Keratinocyte (primary cell): ENCODE data around the gene DUSP14. TPM values are rescaled to one million over a fixed set of nuclear protein-coding genes. Genes with fewer than 3 reads are reported as not detected.
A peak's percentile ranks its signal among the peaks of the same experiment; 100 is the strongest.

Experiments
- DNase-seq: peaks from one replicate; pipeline ENCODE4 v3.0.0-alpha.2; 2011; ENCODE audit warnings: low read depth, missing footprints, low spot score
- FAIRE-seq: peaks from 2 replicates; lab custom pipeline; 2011; peaks lifted over from hg19 to GRCh38; lab: Jason Lieb, UNC
- H2AFZ ChIP-seq: 2 replicates; pipeline ENCODE4 v1.6.0; 2012; ENCODE audit warnings: low read length, control low read depth, inconsistent platforms; ENCODE audit not compliant: control insufficient read depth
- H3K27ac ChIP-seq: 2 replicates; pipeline ENCODE4 v1.5.1; 2011; ENCODE audit warnings: low read length; ENCODE audit not compliant: control insufficient read depth, insufficient read depth
- H3K27me3 ChIP-seq: 3 replicates; pipeline ENCODE4 v1.6.0; 2011; ENCODE audit warnings: low read length; ENCODE audit not compliant: control insufficient read depth, insufficient read depth; ENCODE audit errors: extremely low read depth
- H3K36me3 ChIP-seq, 2 experiments: 2 replicates in 1 of 2; 3 replicates in 1 of 2; pipeline ENCODE4 v1.5.1; 2011; ENCODE audit warnings: low read length in 2 of 2, mild to moderate bottlenecking in 1 of 2; ENCODE audit not compliant: control insufficient read depth in 2 of 2, insufficient read depth in 2 of 2; ENCODE audit errors: extremely low read depth in 1 of 2
- H3K4me1 ChIP-seq: 3 replicates; pipeline ENCODE4 v1.5.1; 2011; ENCODE audit warnings: low read length; ENCODE audit not compliant: control insufficient read depth, insufficient read depth; ENCODE audit errors: extremely low read depth
- H3K4me2 ChIP-seq: 3 replicates; pipeline ENCODE4 v1.6.0; 2011; ENCODE audit warnings: low read depth, low read length; ENCODE audit not compliant: control insufficient read depth, insufficient read depth; ENCODE audit errors: extremely low read depth
- H3K4me3 ChIP-seq, 3 experiments: fragments of 200-600 bp in 1 of 3; sonication (generic) in 1 of 3; 2 replicates in 2 of 3; 3 replicates in 1 of 3; pipeline ENCODE4 v1.5.1; 2011 to 2016; ENCODE audit warnings: low read length in 3 of 3, mild to moderate bottlenecking in 3 of 3, control low read depth in 2 of 3, inconsistent platforms in 1 of 3, low read depth in 1 of 3, mixed read lengths in 1 of 3, mixed run types in 1 of 3, moderate library complexity in 1 of 3; ENCODE audit not compliant: control insufficient read depth in 2 of 3, insufficient read depth in 2 of 3; ENCODE audit errors: extremely low read depth in 1 of 3
- H3K79me2 ChIP-seq: 2 replicates; pipeline ENCODE4 v1.6.0; 2012; ENCODE audit warnings: low read length; ENCODE audit not compliant: control insufficient read depth, insufficient read depth
- H3K9ac ChIP-seq: 3 replicates; pipeline ENCODE4 v1.6.0; 2011; ENCODE audit warnings: low read length; ENCODE audit not compliant: control insufficient read depth, insufficient read depth; ENCODE audit errors: extremely low read depth
- H3K9me1 ChIP-seq: 3 replicates; pipeline ENCODE4 v1.6.0; 2011; ENCODE audit warnings: low read length; ENCODE audit not compliant: control insufficient read depth, insufficient read depth; ENCODE audit errors: extremely low read depth
- H3K9me3 ChIP-seq: 2 replicates; pipeline ENCODE4 v1.5.1; 2012; ENCODE audit warnings: low read depth, low read length; ENCODE audit not compliant: control insufficient read depth
- H4K20me1 ChIP-seq: 3 replicates; pipeline ENCODE4 v1.6.0; 2011; ENCODE audit warnings: low read length; ENCODE audit not compliant: control insufficient read depth, insufficient read depth; ENCODE audit errors: extremely low read depth
- EZH2 ChIP-seq: IDR thresholded peaks from one replicate; pipeline ENCODE4 v1.6.1; 2012; ENCODE audit warnings: inconsistent platforms, mild to moderate bottlenecking, low read length, moderate library complexity
- dilution Hi-C: fragments of 300-500 bp; cut with MboI; formaldehyde crosslinking; loops from one replicate; pipeline ENCODE4 v1.7.0; 2020; ENCODE audit warnings: low sequenced_read_pairs; ENCODE audit not compliant: extremely low pct_ligation_motif_present
- polyA plus RNA-seq, 5 experiments: library from polyadenylated mRNA; depleted of rRNA in 3 of 5; stranded (reverse) in 3 of 5; stranded (forward) in 1 of 5; unstranded in 1 of 5; fragments of >200 nt; gene quantifications; 1 replicate in 1 of 5; 2 replicates in 3 of 5; 3 replicates in 1 of 5; pipeline versions ENCODE4 v1.2.1 to v1.2.3, GENCODE V29; 2011 to 2012; ENCODE audit warnings: missing spikeins in 2 of 5, low read depth in 1 of 5, low replicate concordance in 1 of 5
- TF ChIP-seq, protein P1 (sequence below), 3 experiments: IDR thresholded peaks in 1 of 3; conservative IDR thresholded peaks in 1 of 3; optimal IDR thresholded peaks in 1 of 3; 2 replicates in 2 of 3; 3 replicates in 1 of 3; pipeline versions ENCODE3 to v1.5.1; 2011; ENCODE audit warnings: low read length in 3 of 3, mild to moderate bottlenecking in 3 of 3, moderate library complexity in 2 of 3, control low read depth in 1 of 3, inconsistent platforms in 1 of 3; ENCODE audit not compliant: insufficient read depth in 2 of 3; ENCODE audit errors: extremely low read depth in 1 of 3

The DUSP14 gene
- polyA plus RNA-seq, 1 donor (not counting 4 experiments of a cell fraction or from before 2014, with no cell fraction given) = 169 TPM

DNA sequence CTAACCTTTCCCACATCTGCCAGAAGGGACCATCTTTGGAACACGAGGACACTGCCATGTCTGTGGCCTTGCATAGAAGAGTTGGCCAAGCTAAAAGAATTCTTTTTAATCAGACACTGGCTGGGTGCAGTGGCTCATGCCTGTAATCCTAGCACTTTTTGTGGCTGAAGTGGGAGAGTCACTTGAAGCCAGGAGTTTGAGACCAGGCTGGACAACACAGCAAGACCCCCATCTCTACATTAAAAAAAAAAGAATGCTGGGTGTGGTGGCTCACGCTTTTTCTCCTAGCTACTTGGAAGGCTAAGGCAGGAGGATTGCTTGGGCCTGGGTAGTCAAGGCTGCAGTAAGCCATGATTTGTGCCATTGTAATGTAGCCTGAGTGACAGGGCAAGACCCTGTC lies 9.3 kb upstream of the DUSP14 start:
- H3K36me3 ChIP-seq = peaks cover 0 to 15% of the 10 kb centered on the region in 2 experiments
- H3K27ac ChIP-seq = peak overlapping the region; percentile 63
- H3K9ac ChIP-seq = peak overlapping the region; percentile 42
- H2AFZ ChIP-seq = no peak overlapping the region
- H4K20me1 ChIP-seq = no peaks in the 10 kb centered on the region
- no peaks in the 10 kb centered on the region for H3K9me3 ChIP-seq
- H3K4me3 ChIP-seq = no peak overlapping the region
- peaks cover 58% of the 10 kb centered on the region for H3K4me1 ChIP-seq
- no peaks in the 10 kb centered on the region for H3K27me3 ChIP-seq
- peak overlapping the region; percentile 49 for H3K4me2 ChIP-seq
- H3K9me1 ChIP-seq = no peaks in the 10 kb centered on the region
- DNase-seq (no peak), FAIRE-seq (no peak)
- dilution Hi-C loops = no loop called here
- no peak for TF ChIP-seq EZH2
- TF ChIP-seq, protein P1, sequence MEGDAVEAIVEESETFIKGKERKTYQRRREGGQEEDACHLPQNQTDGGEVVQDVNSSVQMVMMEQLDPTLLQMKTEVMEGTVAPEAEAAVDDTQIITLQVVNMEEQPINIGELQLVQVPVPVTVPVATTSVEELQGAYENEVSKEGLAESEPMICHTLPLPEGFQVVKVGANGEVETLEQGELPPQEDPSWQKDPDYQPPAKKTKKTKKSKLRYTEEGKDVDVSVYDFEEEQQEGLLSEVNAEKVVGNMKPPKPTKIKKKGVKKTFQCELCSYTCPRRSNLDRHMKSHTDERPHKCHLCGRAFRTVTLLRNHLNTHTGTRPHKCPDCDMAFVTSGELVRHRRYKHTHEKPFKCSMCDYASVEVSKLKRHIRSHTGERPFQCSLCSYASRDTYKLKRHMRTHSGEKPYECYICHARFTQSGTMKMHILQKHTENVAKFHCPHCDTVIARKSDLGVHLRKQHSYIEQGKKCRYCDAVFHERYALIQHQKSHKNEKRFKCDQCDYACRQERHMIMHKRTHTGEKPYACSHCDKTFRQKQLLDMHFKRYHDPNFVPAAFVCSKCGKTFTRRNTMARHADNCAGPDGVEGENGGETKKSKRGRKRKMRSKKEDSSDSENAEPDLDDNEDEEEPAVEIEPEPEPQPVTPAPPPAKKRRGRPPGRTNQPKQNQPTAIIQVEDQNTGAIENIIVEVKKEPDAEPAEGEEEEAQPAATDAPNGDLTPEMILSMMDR (optimal IDR thresholded peaks at IDR 0.05 in 1 of 3, IDR thresholded peaks at IDR 0.05 in 1 of 3, conservative IDR thresholded peaks at IDR 0.05 in 1 of 3; ENCODE audit: extremely low read depth in 1 of 3, insufficient read depth in 2 of 3, low read length in 3 of 3) = no peak
- H3K79me2 ChIP-seq = no peaks in the 10 kb centered on the region

DNA sequence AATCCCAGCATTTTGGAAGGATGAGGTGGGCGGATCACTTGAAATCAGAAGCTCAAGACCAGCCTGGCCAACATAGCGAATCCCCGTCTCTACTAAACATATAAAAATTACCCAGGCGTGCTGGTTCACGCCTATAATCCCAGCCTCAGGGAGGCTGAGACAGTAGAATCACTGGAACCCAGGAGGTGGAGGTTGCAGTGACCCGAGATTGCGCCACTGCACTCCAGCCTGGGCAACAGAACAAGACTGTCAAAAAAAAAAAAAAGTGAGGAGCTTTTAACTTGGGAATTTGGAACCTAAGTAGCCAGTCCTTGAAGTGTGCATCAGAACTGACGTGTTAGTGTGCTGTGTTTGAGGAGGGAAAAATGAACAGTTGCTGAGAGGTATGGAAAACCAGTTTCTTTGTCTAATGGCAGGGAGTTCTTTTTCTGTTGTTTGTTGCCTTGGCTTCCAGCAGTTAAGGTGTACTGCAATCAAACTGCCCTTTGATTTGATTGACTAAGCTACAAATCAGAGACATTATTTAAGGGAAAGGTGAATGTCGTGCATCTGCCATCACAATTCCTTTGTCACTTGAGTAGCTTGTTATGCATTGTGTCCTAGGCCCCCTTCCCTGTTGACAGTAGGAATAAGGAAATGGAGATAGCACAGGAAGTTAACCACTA lies 8.6 kb upstream of the DUSP14 start:
- Histone ChIP-seq H3K79me2 (no peaks in the 10 kb centered on the region), H3K4me2 (peak overlapping the region; percentile 49), H3K4me3 (no peak overlapping the region), H3K4me1 (peaks cover 56% of the 10 kb centered on the region), H2AFZ (no peak overlapping the region), H3K27ac (peak overlapping the region; percentile 63), H3K9me1 (no peaks in the 10 kb centered on the region), H3K27me3 (no peaks in the 10 kb centered on the region), H4K20me1 (no peaks in the 10 kb centered on the region), H3K36me3 (peaks cover 0 to 10% of the 10 kb centered on the region in 2 experiments), H3K9ac (peak overlapping the region; percentile 42), H3K9me3 (no peaks in the 10 kb centered on the region)
- TF ChIP-seq, protein P1 (optimal IDR thresholded peaks at IDR 0.05 in 1 of 3, IDR thresholded peaks at IDR 0.05 in 1 of 3, conservative IDR thresholded peaks at IDR 0.05 in 1 of 3; ENCODE audit: extremely low read depth in 1 of 3, insufficient read depth in 2 of 3, low read length in 3 of 3) = no peak
- TF ChIP-seq EZH2 = no peak
- DNase-seq = no peak
- dilution Hi-C loops = no loop called here
- no peak for FAIRE-seq
